ENCODE measurements around the gene NOTUM. TPM values are rescaled to one million over a fixed set of nuclear protein-coding genes. Genes with fewer than 3 reads are reported as not detected.
A peak's percentile ranks its signal among the peaks of the same experiment; 100 is the strongest.

Gene NOTUM
- total and polyA plus RNA-seq, 9 of the 15 experiments (the other 6 are each of a cell fraction or from before 2014, with no cell fraction given): 0.03 to 14.0 (median 4.1) TPM

DNA sequence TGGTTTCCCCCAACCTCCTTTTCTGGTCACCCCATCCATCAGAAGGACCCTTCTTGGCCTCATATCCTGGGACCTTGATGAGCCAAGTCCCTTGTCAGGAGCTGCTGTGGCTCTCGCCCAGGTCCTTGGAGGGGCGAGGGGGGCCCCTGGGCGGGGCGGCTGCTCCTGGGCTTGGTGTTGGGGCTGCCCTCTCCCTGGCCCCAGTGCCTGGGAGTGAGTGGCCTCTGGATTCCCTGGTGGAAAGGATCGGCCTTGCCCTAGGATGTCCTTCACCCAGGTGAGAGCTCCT lies 6.2 kb upstream of the NOTUM start:
- no TSS peak for BruUV-seq (replicated peaks)
- peak overlapping the region in 1 of 2 experiments; percentile 90; a peak in 2 of 4 replicates for H3K9ac ChIP-seq (ENCODE audit: insufficient read depth in 1 of 2, low read depth in 2 of 2, low read length in 2 of 2)
- intact Hi-C loops (cut with micrococcal nuclease) (no loop called here), in situ Hi-C loops (cut with MboI) (no loop called here)
- no peaks in the 10 kb centered on the region for H3K9me3 ChIP-seq (replicated peaks; ENCODE audit: control insufficient read depth, insufficient read depth, low read depth, low read length)
- no peak overlapping the region for H3K4me3 ChIP-seq
- H3K36me3 ChIP-seq (ENCODE audit: control insufficient read depth, insufficient read depth, low read length): no peaks in the 10 kb centered on the region
- no peak for DNase-seq (ENCODE audit: extremely low read depth in 1 of 4, low spot score in 3 of 4)
- 79% methylated on average over 5 of the region's 5 CpGs for WGBS (ENCODE audit: insufficient coverage, low coverage, missing lambda C conversion rate)
- no peaks in the 10 kb centered on the region for H3K9me1 ChIP-seq (ENCODE audit: control insufficient read depth, insufficient read depth, low read length)
- H3K27me3 ChIP-seq (ENCODE audit: control insufficient read depth in 2 of 2, insufficient read depth in 2 of 2, low read length in 2 of 2): no peaks in the 10 kb centered on the region
- H3K27ac ChIP-seq (ENCODE audit: extremely low read depth, low read depth, low read length): peak overlapping the region; percentile 41; the same call in 1 of the 3 replicates
- FAIRE-seq: no peak
- no peak for TF ChIP-seq ZNF224 (CRISPR knock-in tag; IDR thresholded peaks at IDR 0.05)
- TF ChIP-seq, protein P1, sequence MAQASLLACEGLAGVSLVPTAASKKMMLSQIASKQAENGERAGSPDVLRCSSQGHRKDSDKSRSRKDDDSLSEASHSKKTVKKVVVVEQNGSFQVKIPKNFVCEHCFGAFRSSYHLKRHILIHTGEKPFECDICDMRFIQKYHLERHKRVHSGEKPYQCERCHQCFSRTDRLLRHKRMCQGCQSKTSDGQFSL (CRISPR knock-in tag; IDR thresholded peaks at IDR 0.05): peak; percentile 50; the same call in 1 of the 2 replicates
- TF ChIP-seq, protein P1 (tag; IDR thresholded peaks at IDR 0.05): no peak
- TF ChIP-seq ZNF583 (CRISPR knock-in tag; IDR thresholded peaks at IDR 0.05): no peak
- no peak for TF ChIP-seq ZNF766 (CRISPR knock-in tag; conservative IDR thresholded peaks at IDR 0.05)
- TF ChIP-seq, protein P2, sequence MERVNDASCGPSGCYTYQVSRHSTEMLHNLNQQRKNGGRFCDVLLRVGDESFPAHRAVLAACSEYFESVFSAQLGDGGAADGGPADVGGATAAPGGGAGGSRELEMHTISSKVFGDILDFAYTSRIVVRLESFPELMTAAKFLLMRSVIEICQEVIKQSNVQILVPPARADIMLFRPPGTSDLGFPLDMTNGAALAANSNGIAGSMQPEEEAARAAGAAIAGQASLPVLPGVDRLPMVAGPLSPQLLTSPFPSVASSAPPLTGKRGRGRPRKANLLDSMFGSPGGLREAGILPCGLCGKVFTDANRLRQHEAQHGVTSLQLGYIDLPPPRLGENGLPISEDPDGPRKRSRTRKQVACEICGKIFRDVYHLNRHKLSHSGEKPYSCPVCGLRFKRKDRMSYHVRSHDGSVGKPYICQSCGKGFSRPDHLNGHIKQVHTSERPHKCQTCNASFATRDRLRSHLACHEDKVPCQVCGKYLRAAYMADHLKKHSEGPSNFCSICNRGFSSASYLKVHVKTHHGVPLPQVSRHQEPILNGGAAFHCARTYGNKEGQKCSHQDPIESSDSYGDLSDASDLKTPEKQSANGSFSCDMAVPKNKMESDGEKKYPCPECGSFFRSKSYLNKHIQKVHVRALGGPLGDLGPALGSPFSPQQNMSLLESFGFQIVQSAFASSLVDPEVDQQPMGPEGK (CRISPR knock-in tag; IDR thresholded peaks at IDR 0.05; ENCODE audit: borderline replicate concordance): no peak
- TF ChIP-seq SAFB2 (IDR thresholded peaks at IDR 0.05; ENCODE audit: borderline replicate concordance, low read depth, low read length, severe bottlenecking): no peak
- H2AFZ ChIP-seq (ENCODE audit: low read depth, low read length): peak overlapping the region; percentile 97
- no peak overlapping the region; the same call in 1 of the 2 replicates for H3K4me2 ChIP-seq (ENCODE audit: insufficient read depth, low read length)
- peaks cover 9 to 56% of the 10 kb centered on the region in 2 experiments for H3K4me1 ChIP-seq (replicated peaks in 1 of 2; ENCODE audit: control insufficient read depth in 2 of 2, insufficient read depth in 2 of 2, low read length in 2 of 2)
- ATAC-seq: no peak
- ChIA-PET CTCF (ENCODE audit: low intra/inter-chr PET ratio) (interaction anchor here (0.6 kb wide), 1 partner anchor 78 kb away, joined by 7 read pairs; no protein-coding TSS in a partner anchor), POLR2A (interaction anchor here (0.6 kb wide), 1 partner anchor 13 kb away, joined by 3 read pairs; no protein-coding TSS in a partner anchor)
- no peaks in the 10 kb centered on the region for H4K20me1 ChIP-seq (replicated peaks; ENCODE audit: control insufficient read depth, insufficient read depth, low read length)
- no peaks in the 10 kb centered on the region for H3K79me2 ChIP-seq (ENCODE audit: control insufficient read depth, insufficient read depth, low read length)
